Measurements from ENCODE around the gene HEPN1.

The HEPN1 gene

GRCh38 chr11:124918950-124919349, at the start of gene HEPN1:
Gene HEPN1 (plus strand): TSS chr11:124919250.
- no peak for TF ChIP-seq FOXM1 (IDR thresholded peaks at IDR 0.05; ENCODE audit: borderline replicate concordance, low read depth)
- TF ChIP-seq MAX (IDR thresholded peaks at IDR 0.05): no peak
- TF ChIP-seq TEAD4 (IDR thresholded peaks at IDR 0.05): no peak
- no peak for TF ChIP-seq NFIC (IDR thresholded peaks at IDR 0.05)
- TF ChIP-seq TCF12 (IDR thresholded peaks at IDR 0.05; ENCODE audit: low read depth): no peak
- TF ChIP-seq YY1 (IDR thresholded peaks at IDR 0.05; ENCODE audit: low read depth): no peak
- TF ChIP-seq RAD21 (IDR thresholded peaks at IDR 0.05; ENCODE audit: low read depth): no peak
- no peak for TF ChIP-seq EP300 (IDR thresholded peaks at IDR 0.05; ENCODE audit: borderline replicate concordance)
- TF ChIP-seq ZBTB7A (IDR thresholded peaks at IDR 0.05; ENCODE audit: low read depth): no peak
- TF ChIP-seq CREB1 (IDR thresholded peaks at IDR 0.05; ENCODE audit: low read depth): no peak
- TF ChIP-seq REST (IDR thresholded peaks at IDR 0.05; ENCODE audit: low read depth): no peak
- TF ChIP-seq CEBPB (IDR thresholded peaks at IDR 0.05): no peak

GRCh38 chr11:124869331-124869730, 49.7 kb upstream of the HEPN1 start:
- no peak for TF ChIP-seq CREB1 (IDR thresholded peaks at IDR 0.05; ENCODE audit: low read depth)
- no peak for TF ChIP-seq TCF12 (IDR thresholded peaks at IDR 0.05; ENCODE audit: low read depth)
- no peak for TF ChIP-seq EGR1 (IDR thresholded peaks at IDR 0.05)
- no peak for TF ChIP-seq CEBPB (IDR thresholded peaks at IDR 0.05)
- no peak for TF ChIP-seq TAF1 (IDR thresholded peaks at IDR 0.05; ENCODE audit: low read depth)
- no peak for TF ChIP-seq NFIC (IDR thresholded peaks at IDR 0.05)
- no peak for TF ChIP-seq EP300 (IDR thresholded peaks at IDR 0.05; ENCODE audit: borderline replicate concordance)
- TF ChIP-seq REST (IDR thresholded peaks at IDR 0.05; ENCODE audit: low read depth): no peak
- no peak for TF ChIP-seq USF1 (IDR thresholded peaks at IDR 0.05)
- no peak for TF ChIP-seq ZBTB7A (IDR thresholded peaks at IDR 0.05; ENCODE audit: low read depth)
- TF ChIP-seq MAX (IDR thresholded peaks at IDR 0.05): no peak
- no peak for TF ChIP-seq TEAD4 (IDR thresholded peaks at IDR 0.05)
- TF ChIP-seq FOXM1 (IDR thresholded peaks at IDR 0.05; ENCODE audit: borderline replicate concordance, low read depth): no peak
- TF ChIP-seq RAD21 (IDR thresholded peaks at IDR 0.05; ENCODE audit: low read depth): no peak
- no peak for TF ChIP-seq YY1 (IDR thresholded peaks at IDR 0.05; ENCODE audit: low read depth)

GRCh38 chr11:124869856-124870387, 49.1 kb upstream of the HEPN1 start:
- TF ChIP-seq FOXM1 (IDR thresholded peaks at IDR 0.05; ENCODE audit: borderline replicate concordance, low read depth) (no peak), ZBTB7A (IDR thresholded peaks at IDR 0.05; ENCODE audit: low read depth) (no peak), MAX (IDR thresholded peaks at IDR 0.05) (no peak), CREB1 (IDR thresholded peaks at IDR 0.05; ENCODE audit: low read depth) (no peak), TAF1 (IDR thresholded peaks at IDR 0.05; ENCODE audit: low read depth) (no peak), CEBPB (IDR thresholded peaks at IDR 0.05) (no peak), NFIC (IDR thresholded peaks at IDR 0.05) (no peak), EGR1 (IDR thresholded peaks at IDR 0.05) (no peak), REST (IDR thresholded peaks at IDR 0.05; ENCODE audit: low read depth) (no peak), TEAD4 (IDR thresholded peaks at IDR 0.05) (no peak), TCF12 (IDR thresholded peaks at IDR 0.05; ENCODE audit: low read depth) (no peak), YY1 (IDR thresholded peaks at IDR 0.05; ENCODE audit: low read depth) (no peak), EP300 (IDR thresholded peaks at IDR 0.05; ENCODE audit: borderline replicate concordance) (no peak), RAD21 (IDR thresholded peaks at IDR 0.05; ENCODE audit: low read depth) (no peak), USF1 (IDR thresholded peaks at IDR 0.05) (no peak)

GRCh38 chr11:124870430-124870829, 48.6 kb upstream of the HEPN1 start:
- TF ChIP-seq YY1 (IDR thresholded peaks at IDR 0.05; ENCODE audit: low read depth) (no peak), CEBPB (IDR thresholded peaks at IDR 0.05) (no peak), EP300 (IDR thresholded peaks at IDR 0.05; ENCODE audit: borderline replicate concordance) (no peak), TAF1 (IDR thresholded peaks at IDR 0.05; ENCODE audit: low read depth) (no peak), NFIC (IDR thresholded peaks at IDR 0.05) (no peak), RAD21 (IDR thresholded peaks at IDR 0.05; ENCODE audit: low read depth) (no peak), MAX (IDR thresholded peaks at IDR 0.05) (no peak), EGR1 (IDR thresholded peaks at IDR 0.05) (no peak), USF1 (IDR thresholded peaks at IDR 0.05) (no peak), FOXM1 (IDR thresholded peaks at IDR 0.05; ENCODE audit: borderline replicate concordance, low read depth) (no peak), ZBTB7A (IDR thresholded peaks at IDR 0.05; ENCODE audit: low read depth) (no peak), REST (IDR thresholded peaks at IDR 0.05; ENCODE audit: low read depth) (no peak), TCF12 (IDR thresholded peaks at IDR 0.05; ENCODE audit: low read depth) (no peak), TEAD4 (IDR thresholded peaks at IDR 0.05) (no peak), CREB1 (IDR thresholded peaks at IDR 0.05; ENCODE audit: low read depth) (no peak)
